B cell (primary cell): ENCODE data around the gene DHRS12. TPM values are rescaled to one million over a fixed set of nuclear protein-coding genes. Genes with fewer than 3 reads are reported as not detected.

ENCODE experiments used
- ATAC-seq: fragments of 200-7000 bp; cut with Tn5 transposase; one replicate; pipeline ENCODE4 v1.10.0; 2021; ENCODE audit warnings: low read depth, mild to moderate bottlenecking, moderate number of reproducible peaks, moderate library complexity
- CTCF ChIA-PET: fragments of 350-600 bp; sonication (Branson Sonifier 250); formaldehyde crosslinking; loops from one replicate; lab custom pipeline; 2021; ENCODE audit warnings: antibody characterized with exemption, inconsistent platforms; lab: Charles Lee
- POLR2A ChIA-PET: fragments of 350-600 bp; sonication (Branson Sonifier 250); formaldehyde crosslinking; loops from one replicate; lab custom pipeline; 2021; ENCODE audit warnings: antibody characterized with exemption; lab: Charles Lee
- DNase-seq: peaks from one replicate; pipeline ENCODE4 v3.0.0; 2013
- H2AFZ ChIP-seq: 2 replicates; pipeline ENCODE4 v1.6.1; 2012; ENCODE audit warnings: mild to moderate bottlenecking, low read depth, low read length; ENCODE audit not compliant: insufficient read depth, poor library complexity, severe bottlenecking
- H3K27ac ChIP-seq, 2 donors: 1 replicate in 1 of 2; 2 replicates in 1 of 2; pipeline ENCODE4 v1.5.1; 2012 to 2013; ENCODE audit warnings: low read length in 2 of 2, mild to moderate bottlenecking in 2 of 2, moderate library complexity in 1 of 2
- H3K27me3 ChIP-seq, 4 experiments: fragments of 200-600 bp in 1 of 4; sonication (generic) in 1 of 4; replicated peaks in 1 of 4; 1 replicate in 2 of 4; 2 replicates in 2 of 4; pipeline versions ENCODE4 v1.6.1 to v1.7.0; 2013 to 2016; ENCODE audit warnings: low read length in 3 of 4, mild to moderate bottlenecking in 2 of 4, mixed read lengths in 1 of 4, moderate library complexity in 1 of 4; ENCODE audit not compliant: insufficient read depth in 4 of 4, control insufficient read depth in 3 of 4; ENCODE audit errors: control extremely low read depth in 1 of 4
- H3K36me3 ChIP-seq, 2 experiments: replicated peaks in 1 of 2; 1 replicate in 1 of 2; 2 replicates in 1 of 2; pipeline versions ENCODE4 v1.6.1 to v1.7.1; 2013; ENCODE audit warnings: low read length in 1 of 2; ENCODE audit not compliant: insufficient read depth in 2 of 2, control insufficient read depth in 1 of 2; ENCODE audit errors: control extremely low read depth in 1 of 2, extremely low read depth in 1 of 2
- H3K4me1 ChIP-seq, 2 donors: fragments of 200-600 bp in 1 of 2; sonication (generic) in 1 of 2; 1 replicate in 1 of 2; 2 replicates in 1 of 2; pipeline versions ENCODE4 v1.5.1 to v1.6.1; 2013 to 2017; ENCODE audit warnings: low read length in 2 of 2; ENCODE audit not compliant: control insufficient read depth in 2 of 2, insufficient read depth in 2 of 2
- H3K4me2 ChIP-seq: replicated peaks from 2 replicates; pipeline ENCODE3; 2012; ENCODE audit warnings: mild to moderate bottlenecking, low read depth, low read length; ENCODE audit not compliant: poor library complexity, severe bottlenecking
- H3K4me3 ChIP-seq, 5 experiments: fragments of 200-600 bp in 1 of 5; sonication (generic) in 1 of 5; 1 replicate in 3 of 5; 2 replicates in 2 of 5; pipeline versions ENCODE4 v1.5.1 to v1.7.0; 2011 to 2016; ENCODE audit warnings: low read length in 4 of 5, mild to moderate bottlenecking in 4 of 5, low read depth in 2 of 5, control low read depth in 1 of 5, moderate library complexity in 1 of 5; ENCODE audit not compliant: insufficient read depth in 1 of 5; ENCODE audit errors: control extremely low read depth in 1 of 5, extremely low read depth in 1 of 5
- H3K79me2 ChIP-seq: fragments of 200-600 bp; sonication (generic); one replicate; pipeline ENCODE4 v1.6.0; 2016; ENCODE audit warnings: low read length; ENCODE audit not compliant: control insufficient read depth, insufficient read depth
- H3K9ac ChIP-seq: fragments of 200-600 bp; sonication (generic); 2 replicates; pipeline ENCODE4 v1.6.1; 2017; ENCODE audit warnings: mild to moderate bottlenecking, low read length, moderate library complexity
- H3K9me3 ChIP-seq, 3 donors: one replicate each; pipeline versions ENCODE4 v1.6.1 to v1.7.1; 2013; ENCODE audit warnings: low read length in 2 of 3; ENCODE audit not compliant: control insufficient read depth in 2 of 3, insufficient read depth in 1 of 3; ENCODE audit errors: control extremely low read depth in 1 of 3
- H4K20me1 ChIP-seq: 2 replicates; pipeline ENCODE4 v1.6.0; 2012; ENCODE audit warnings: mild to moderate bottlenecking, low read length; ENCODE audit not compliant: insufficient read depth, control insufficient read depth, poor library complexity, severe bottlenecking
- H3K27ac Mint-ChIP-seq: one replicate; pipeline ENCODE4 v1.8.0; 2021; ENCODE audit warnings: mixed read lengths
- H3K27me3 Mint-ChIP-seq: one replicate; pipeline ENCODE4 v1.8.0; 2021; ENCODE audit warnings: mixed read lengths
- H3K4me1 Mint-ChIP-seq: one replicate; pipeline ENCODE4 v1.8.0; 2021; ENCODE audit warnings: mixed read lengths
- H3K4me3 Mint-ChIP-seq: one replicate; pipeline ENCODE4 v1.8.0; 2021; ENCODE audit warnings: mixed read lengths
- H3K9me3 Mint-ChIP-seq: one replicate; pipeline ENCODE4 v1.8.0; 2022; ENCODE audit warnings: mixed read lengths; ENCODE audit not compliant: insufficient read depth
- EZH2 ChIP-seq: IDR thresholded peaks from 2 replicates; pipeline ENCODE4 v1.6.1; 2012; ENCODE audit warnings: borderline replicate concordance, low read depth, mild to moderate bottlenecking, moderate library complexity, low read length; ENCODE audit not compliant: insufficient read depth, poor library complexity, severe bottlenecking
- WGBS: methylation state at CpG from one replicate; pipeline ENCODE4 v1.1.5; 2013; ENCODE audit warnings: missing lambda C conversion rate; ENCODE audit not compliant: insufficient coverage; 5-methylcytosine and 5-hydroxymethylcytosine counted together
- intact Hi-C: fragments of 100-400 bp; cut with micrococcal nuclease; formaldehyde crosslinking; loops from one replicate; pipeline ENCODE4 v1.10.0; 2022
- polyA plus RNA-seq: library from polyadenylated mRNA; depleted of rRNA; stranded (reverse); fragments of >200 nt; gene quantifications from 2 replicates; pipeline ENCODE4 v1.2.3, GENCODE V29; 2012
- total RNA-seq, 2 donors: library from RNA; stranded (reverse); fragments of 120-200 nt in 1 of 2; gene quantifications; 1 replicate in 1 of 2; 2 replicates in 1 of 2; pipeline versions ENCODE4 v1.2.3 to v1.2.4, GENCODE V29; 2013 to 2022
- TF ChIP-seq, protein P1 (sequence below): fragments of 200-600 bp; IDR thresholded peaks from one replicate; pipeline ENCODE4 v1.8.0; 2022; ENCODE audit warnings: antibody characterized with exemption, mild to moderate bottlenecking

The DHRS12 gene
- total and polyA plus RNA-seq, 2 donors (not counting 1 experiment from before 2014, with no cell fraction given) = 12.0 to 23.2 TPM

DNA sequence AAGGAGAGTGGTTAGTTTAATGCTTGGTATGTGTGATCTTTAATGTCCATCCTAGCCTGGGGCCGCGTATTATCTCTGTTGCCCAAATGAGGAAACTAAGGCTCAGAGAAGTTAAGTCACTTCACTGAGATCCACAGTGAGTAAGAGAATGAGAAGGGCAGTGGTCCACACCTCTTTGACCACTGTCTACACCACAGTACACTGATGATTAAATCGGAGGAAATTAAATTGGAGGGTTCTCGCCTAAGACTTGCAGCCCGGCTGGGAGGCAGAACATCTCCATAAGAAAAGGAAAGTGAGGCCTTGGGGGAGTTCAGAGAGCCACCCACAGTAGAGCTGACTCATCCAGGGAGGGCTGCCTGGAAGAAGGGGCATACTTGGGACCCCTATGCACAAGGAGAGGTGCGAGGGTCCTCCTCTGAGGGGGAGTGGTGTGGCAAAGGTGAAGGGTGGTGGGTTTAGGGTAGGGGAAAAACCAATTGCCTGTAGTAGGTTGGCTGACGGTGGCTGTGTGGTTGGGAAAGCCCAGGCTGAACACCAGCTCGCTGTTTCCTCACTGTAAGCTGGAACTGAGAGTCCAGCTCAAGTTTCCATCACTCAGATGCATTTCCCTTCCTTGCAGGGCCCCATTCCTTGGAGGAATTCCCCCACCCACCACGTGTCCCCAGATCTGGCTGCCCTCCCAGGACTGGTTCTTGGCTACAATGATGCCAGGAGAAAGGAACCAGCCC, 15.0 kb upstream of the DHRS12 start:
- TF ChIP-seq EZH2 = no peak
- TF ChIP-seq, protein P1, sequence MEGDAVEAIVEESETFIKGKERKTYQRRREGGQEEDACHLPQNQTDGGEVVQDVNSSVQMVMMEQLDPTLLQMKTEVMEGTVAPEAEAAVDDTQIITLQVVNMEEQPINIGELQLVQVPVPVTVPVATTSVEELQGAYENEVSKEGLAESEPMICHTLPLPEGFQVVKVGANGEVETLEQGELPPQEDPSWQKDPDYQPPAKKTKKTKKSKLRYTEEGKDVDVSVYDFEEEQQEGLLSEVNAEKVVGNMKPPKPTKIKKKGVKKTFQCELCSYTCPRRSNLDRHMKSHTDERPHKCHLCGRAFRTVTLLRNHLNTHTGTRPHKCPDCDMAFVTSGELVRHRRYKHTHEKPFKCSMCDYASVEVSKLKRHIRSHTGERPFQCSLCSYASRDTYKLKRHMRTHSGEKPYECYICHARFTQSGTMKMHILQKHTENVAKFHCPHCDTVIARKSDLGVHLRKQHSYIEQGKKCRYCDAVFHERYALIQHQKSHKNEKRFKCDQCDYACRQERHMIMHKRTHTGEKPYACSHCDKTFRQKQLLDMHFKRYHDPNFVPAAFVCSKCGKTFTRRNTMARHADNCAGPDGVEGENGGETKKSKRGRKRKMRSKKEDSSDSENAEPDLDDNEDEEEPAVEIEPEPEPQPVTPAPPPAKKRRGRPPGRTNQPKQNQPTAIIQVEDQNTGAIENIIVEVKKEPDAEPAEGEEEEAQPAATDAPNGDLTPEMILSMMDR = no peak
- Mint-ChIP-seq H3K4me3 (no peak overlapping the region), H3K4me1 (peaks cover 47% of the 10 kb centered on the region), H3K27me3 (no peaks in the 10 kb centered on the region), H3K27ac (no peak overlapping the region), H3K9me3 (no peaks in the 10 kb centered on the region)
- no peaks in the 10 kb centered on the region for H3K9me3 ChIP-seq
- no peak overlapping the region for H3K4me3 ChIP-seq
- DNase-seq (no peak), ATAC-seq (no peak)
- no peaks in the 10 kb centered on the region for H4K20me1 ChIP-seq
- no peaks in the 10 kb centered on the region for H3K27me3 ChIP-seq
- peaks cover 39 to 42% of the 10 kb centered on the region in 2 donors for H3K4me1 ChIP-seq
- ChIA-PET POLR2A (no interaction called here), CTCF (interaction anchor here (0.8 to 2.8 kb wide), 5 partner anchors 9 to 1883 kb away, joined by 3 to 21 read pairs (median 3); partner anchors contain the start of gene SPRYD7)
- H3K4me2 ChIP-seq = no peak overlapping the region
- 41% methylated on average over 5 of the region's 9 CpGs for WGBS
- no peak overlapping the region for H2AFZ ChIP-seq
- H3K9ac ChIP-seq = no peak overlapping the region
- no peaks in the 10 kb centered on the region for H3K79me2 ChIP-seq
- H3K36me3 ChIP-seq = no peaks in the 10 kb centered on the region
- no peak overlapping the region for H3K27ac ChIP-seq
- intact Hi-C loops = loop anchor here (5.0 kb wide), 1 partner anchor 633 kb away; the partner anchor contains the start of gene VPS36

DNA sequence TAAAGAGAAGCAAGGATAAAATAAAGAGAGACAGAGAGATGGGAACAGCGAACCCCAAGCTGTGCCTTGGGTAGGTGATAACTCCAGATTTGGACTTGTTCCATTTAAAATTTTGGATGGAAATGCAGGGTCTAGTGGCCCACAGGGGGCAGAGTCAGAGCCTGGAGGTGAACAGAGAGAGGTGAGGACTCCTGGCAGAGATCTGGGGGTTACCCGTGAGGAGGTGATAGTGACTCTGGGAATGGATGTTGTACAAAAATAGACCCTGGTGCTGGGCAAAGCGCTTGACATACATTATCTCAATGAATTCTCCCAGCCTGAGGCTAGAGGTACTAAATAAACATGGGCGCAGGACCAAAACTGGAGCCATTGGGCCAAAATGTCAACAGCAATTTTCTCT, 14.3 kb upstream of the DHRS12 start:
- CTCF ChIA-PET = interaction anchor here (1.0 to 2.8 kb wide), 4 partner anchors 14 to 310 kb away, joined by 3 to 21 read pairs (median 3); partner anchors contain the start of gene NEK5
- H3K9ac ChIP-seq = no peak overlapping the region
- no peaks in the 10 kb centered on the region for H3K36me3 ChIP-seq
- no peak overlapping the region for H2AFZ ChIP-seq
- ATAC-seq (no peak), DNase-seq (no peak)
- POLR2A ChIA-PET = no interaction called here
- H3K4me3 Mint-ChIP-seq = no peak overlapping the region
- peaks cover 35 to 37% of the 10 kb centered on the region in 2 donors for H3K4me1 ChIP-seq
- H3K27me3 Mint-ChIP-seq = no peaks in the 10 kb centered on the region
- 100% methylated on average over 1 of the region's 4 CpGs for WGBS
- H3K4me1 Mint-ChIP-seq = peaks cover 46% of the 10 kb centered on the region
- no peak overlapping the region for H3K4me2 ChIP-seq
- no peaks in the 10 kb centered on the region for H3K9me3 Mint-ChIP-seq
- no peak overlapping the region for H3K27ac Mint-ChIP-seq
- H3K4me3 ChIP-seq = no peak overlapping the region
- no peaks in the 10 kb centered on the region for H3K9me3 ChIP-seq
- no peaks in the 10 kb centered on the region for H3K79me2 ChIP-seq
- intact Hi-C loops = loop anchor here (5.0 kb wide), 1 partner anchor 634 kb away; the partner anchor contains the start of gene VPS36
- H3K27me3 ChIP-seq = no peaks in the 10 kb centered on the region
- no peaks in the 10 kb centered on the region for H4K20me1 ChIP-seq
- TF ChIP-seq EZH2 = no peak
- TF ChIP-seq, protein P1 = no peak
- H3K27ac ChIP-seq = no peak overlapping the region
